HG02943 (cell line): ENCODE results near the gene ASPRV1.
A peak's percentile ranks its signal among the peaks of the same experiment; 100 is the strongest.
"Not testable (repeated sequence)": the region's sequence is repeated elsewhere in the genome, so short reads cannot be mapped to it uniquely, and the experiment has no call there.

Experiments used
- ATAC-seq: cut with Tn5 transposase; IDR thresholded peaks from one replicate; pipeline ENCODE4 v1.9.1; 2021; ENCODE audit warnings: mild to moderate bottlenecking, low read depth, moderate library complexity; ENCODE audit not compliant: unreplicated experiment

ASPRV1 gene

DNA sequence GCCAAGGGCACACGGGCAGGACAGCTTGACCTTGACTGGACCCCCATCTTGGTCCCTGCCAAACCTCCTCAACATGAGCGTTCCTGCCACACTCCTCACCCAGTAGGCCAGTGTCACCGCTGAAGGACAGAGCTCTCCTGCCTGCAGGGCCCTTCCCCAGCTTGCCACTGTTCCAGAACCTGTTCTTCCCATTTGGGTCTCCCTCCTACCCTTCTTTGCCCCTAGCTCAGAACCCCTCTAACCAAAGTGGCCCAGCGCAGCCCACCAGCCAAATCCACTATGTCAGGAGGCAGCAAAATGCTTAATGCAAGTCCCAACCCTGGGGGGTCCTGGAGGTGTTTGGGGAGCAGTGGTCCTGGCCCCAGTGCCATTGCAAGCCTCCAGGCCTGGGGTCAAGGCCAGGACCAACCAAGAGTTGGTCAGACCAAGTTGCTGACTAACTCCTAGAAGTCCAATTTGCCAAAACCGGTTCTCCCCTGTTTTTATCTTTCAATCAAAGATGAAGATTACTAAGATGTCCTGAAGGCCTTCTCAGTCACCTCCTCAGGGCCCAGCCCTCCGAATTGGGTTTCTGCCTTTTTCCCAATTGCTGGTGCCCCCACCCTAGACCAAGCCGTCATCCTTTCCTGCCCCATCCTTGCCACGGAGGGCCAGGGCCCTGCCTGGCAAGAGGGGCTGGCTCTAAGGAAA, 4.5 kb upstream of the ASPRV1 start:
- ATAC-seq = no peak

DNA sequence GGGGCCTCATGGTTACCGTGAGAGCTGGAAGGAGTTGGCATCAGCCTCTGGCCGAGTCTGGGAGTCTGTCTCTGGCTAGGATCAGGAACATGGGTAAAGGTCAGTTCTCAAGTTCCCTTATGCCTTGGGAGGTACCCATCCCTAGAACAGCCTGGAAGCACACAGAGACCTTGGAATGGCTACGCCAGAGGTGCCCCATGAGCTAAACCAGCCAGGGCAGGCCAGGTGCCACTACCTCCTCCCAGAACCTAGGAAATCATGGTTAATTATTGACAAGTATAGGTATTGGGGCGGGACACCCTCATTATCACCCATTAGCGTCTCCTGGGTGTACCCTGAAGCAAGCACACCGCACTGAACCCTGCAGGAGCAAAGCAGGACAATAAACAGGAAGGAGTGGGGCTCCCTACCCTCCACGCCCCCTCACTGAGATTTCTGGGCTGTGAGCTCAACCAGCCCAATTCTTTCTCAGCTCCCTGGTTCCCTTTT, 3.0 kb upstream of the ASPRV1 start:
- no peak for ATAC-seq

DNA sequence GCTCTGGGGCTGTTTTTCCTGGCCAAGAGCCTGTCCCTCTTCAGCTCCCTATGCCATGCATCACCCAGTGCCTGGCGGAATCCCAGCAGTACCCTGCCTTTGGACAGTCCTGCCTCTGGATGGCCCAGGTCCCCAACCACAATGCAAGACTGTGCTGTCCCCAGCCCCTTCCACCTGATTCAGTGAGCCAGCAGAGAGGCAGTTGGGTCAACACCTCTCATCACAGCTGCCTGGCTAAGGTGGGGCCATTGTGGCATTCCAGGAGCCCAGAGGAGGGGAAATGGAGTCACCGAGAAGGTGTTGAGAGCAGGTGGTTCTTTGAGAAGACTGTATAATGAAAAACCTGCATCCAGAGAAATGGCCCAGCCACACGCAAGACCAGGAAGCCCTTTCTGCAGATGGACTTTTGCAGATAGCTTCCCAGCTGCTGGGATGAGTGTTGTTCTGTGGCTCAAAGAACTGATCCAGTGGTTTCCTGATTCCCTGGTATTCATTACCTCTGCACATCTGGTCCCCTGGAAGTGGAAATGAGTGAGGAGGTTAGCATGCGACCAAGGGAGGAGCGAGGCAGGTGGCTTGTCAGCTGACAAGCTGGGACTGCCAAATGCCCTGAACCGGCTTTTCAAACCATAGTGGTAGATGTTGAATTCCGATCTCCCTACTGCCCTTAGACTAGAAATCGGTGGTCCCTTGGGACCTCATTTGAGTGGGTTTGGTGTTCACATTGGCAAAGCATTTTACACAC, 1.7 kb upstream of the ASPRV1 start:
- ATAC-seq = no peak

DNA sequence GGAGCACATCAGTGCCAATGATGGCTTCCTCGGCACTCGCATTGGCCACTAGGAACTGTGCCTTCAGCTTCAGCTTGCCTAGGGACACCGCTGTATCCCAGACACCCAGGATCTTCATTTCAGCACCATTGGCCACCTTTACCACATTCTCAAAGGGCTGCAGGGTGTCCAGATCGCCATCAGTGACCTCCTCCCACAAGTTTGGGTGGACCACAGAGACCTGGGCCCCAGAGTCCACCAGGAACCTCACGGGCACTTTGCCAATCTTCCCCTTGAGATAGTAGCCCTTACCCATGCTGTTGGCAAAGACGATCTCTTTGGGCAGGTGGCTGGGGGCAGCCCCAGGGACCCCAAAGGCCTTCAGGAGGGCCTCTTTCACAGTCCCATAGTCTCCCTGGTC, 610 bp downstream of the ASPRV1 start:
- ATAC-seq = no peak

DNA sequence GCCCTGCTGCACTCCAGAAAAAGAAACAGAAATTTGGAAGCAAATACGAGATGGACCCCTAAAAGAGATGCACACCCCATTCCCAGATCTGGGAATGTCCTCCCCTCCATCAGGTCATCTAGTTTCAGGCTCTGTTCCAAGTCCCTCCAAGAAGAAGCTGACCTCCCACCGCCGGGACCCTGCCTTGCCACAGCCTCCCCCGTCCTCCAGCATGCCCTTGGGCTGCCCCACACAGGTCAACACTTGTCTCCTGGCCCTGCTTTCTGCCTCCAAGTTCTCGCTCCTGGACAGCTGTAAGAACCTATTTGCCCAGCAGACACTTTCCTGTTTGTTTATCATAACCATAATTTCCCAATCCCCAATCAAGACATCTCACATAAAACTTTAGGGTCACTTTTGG, 2.0 kb downstream of the ASPRV1 start:
- no peak for ATAC-seq

DNA sequence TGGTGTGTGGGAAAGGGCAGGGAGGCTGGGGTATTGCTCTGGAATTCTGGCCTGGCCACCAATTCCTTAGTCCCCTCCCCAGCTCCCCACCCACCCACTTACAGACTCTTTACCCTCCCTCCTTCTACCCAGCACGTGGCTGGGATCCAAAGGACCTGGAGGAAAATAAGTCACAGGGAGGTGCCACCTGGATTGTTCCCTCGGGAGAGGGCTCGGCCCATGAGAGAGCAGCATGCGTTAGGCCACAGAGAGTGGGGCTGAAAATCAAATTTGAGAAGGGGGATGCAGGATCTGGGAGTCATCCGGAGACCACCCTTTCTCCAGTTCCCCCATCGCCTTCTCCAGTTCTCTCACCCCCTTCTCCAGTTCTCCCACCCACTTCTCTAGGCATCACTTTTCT, 3.0 kb downstream of the ASPRV1 start:
- ATAC-seq = no peak

DNA sequence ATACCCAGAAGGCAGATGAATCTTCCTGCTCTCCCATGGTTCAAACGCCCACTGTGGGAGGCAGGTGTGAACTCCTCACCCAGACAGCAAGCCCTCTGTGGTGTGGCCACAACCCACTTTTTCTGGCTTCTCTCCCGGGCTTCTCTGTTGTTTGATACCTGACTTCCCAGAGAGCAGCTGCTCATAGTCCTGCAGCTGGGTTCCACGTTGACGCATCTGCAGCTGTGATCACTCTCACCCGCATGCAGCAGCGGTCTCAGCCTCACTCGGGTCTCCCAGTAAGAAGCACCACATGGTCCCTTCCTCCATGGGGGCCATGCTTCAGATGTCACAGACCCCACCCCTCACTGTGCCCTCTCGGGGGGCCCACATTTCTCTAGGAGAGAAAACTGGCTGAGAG, 3.5 kb downstream of the ASPRV1 start:
- no peak for ATAC-seq

DNA sequence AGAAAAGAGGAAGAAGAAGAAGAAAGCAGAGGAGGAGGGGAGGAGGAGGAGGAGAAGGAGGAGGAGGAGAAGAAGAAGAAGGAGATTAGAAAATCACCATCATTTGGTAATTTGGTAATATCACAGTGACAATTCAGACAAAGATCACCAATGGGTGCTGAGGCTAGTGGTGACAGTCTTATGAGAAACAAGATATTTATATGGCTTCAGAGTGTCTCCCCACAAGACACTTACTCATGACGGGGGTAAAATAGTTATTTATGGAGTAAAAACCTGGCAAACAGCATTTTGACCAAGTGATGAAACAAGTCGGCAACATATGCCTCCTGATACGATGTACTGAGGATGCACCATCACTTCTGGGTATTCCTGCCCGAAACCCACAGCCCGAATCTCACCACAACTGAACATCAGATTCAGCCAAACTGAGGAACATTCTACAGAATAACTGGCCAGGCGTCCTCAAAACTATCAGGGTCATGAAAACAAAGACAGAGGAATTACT, 4.9 kb downstream of the ASPRV1 start:
- no peak for ATAC-seq

DNA sequence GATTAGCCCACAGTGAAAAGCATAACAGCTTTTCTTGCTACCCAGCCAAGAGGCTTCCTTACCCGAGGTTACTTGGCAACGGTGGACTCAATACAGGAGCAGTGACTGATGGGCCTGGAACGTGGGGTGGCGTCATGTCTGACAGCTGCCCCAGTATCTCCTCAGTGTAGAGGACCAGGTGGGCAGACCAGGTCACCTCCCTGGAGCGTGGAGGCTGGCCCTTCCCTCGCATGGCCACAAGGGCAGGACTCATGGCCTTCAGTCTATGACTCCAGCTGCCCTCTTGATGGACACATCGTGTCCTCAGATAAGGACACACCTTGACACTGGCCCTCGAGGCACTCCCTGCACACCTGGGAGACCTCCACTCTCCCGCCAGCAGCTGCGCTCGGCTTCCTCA, 6.4 kb downstream of the ASPRV1 start:
- ATAC-seq = no peak

DNA sequence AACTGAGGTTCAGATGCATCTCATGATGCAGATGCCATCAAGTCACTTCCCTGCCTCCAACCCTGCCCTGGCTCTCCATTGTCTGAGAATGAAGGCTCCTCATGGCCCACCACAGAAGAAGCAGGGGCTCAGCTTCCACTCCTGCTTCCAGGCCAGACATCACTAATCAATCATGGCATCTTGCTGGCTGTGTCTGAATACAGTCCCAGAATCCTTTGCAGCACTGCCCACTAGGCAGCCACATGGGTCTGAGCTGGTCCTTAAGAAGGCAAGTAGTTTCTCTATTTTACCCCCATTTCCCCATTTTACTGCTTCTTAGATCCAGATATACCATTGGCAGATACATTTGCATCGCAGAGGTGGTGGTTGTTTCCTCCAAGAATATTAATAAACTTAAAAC, 7.3 kb downstream of the ASPRV1 start:
- ATAC-seq = no peak

DNA sequence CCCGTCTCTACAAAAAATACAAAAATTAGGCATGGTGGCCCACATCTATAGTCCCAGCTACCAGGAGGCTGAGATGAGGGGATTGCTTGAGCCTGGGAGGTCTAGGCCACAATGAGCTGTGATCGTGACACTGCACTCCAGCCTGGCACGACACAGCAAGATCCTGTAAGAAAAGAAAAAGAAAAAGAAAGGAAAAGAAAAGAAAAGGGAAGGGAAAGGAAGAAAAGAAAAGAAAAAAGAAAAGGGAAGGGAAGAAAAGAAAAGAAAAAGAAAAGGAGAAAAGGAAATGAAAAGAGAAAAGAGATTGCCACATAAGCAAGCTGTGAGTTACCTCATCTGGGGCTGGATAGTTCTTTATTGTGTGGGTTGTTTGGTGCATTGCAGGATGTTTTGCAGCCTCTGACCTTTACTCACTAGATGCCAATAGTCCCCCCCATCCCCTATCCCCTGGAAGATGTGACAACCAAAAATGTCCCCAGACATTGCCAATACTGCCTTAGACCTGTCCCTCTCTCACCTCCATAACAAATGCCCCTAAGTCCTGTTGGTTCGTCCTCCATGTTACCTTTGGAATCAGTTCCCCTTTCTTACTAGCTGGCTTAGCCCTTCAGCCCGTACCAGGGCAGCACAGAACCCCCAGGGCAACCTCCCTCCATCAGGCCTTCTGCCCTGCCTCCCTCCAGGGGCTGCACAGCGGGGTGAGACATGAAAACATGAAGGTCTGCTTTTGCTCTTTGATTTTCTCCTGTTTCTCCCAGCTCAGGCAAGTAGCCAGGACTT, 8.9 kb downstream of the ASPRV1 start:
- ATAC-seq = no peak

DNA sequence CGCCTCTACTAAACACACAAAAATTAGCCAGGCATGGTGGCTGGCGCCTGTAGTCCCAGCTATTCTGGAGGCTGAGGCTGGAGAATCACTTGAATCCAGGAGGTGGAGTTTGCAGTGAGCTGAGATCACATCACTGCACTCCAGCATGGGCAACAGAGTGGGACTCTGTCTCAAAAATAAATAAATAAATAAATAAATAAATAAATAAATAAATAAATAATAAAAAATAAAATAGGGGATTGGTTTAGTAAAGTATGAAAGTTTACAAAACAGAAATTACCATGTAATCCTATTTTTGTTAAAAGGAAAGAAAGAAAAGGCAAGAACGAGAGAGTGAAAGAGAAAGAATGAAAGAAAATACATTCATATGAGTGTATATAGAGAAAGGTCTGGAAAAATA, 10.8 kb downstream of the ASPRV1 start:
- ATAC-seq = not testable (repeated sequence)

DNA sequence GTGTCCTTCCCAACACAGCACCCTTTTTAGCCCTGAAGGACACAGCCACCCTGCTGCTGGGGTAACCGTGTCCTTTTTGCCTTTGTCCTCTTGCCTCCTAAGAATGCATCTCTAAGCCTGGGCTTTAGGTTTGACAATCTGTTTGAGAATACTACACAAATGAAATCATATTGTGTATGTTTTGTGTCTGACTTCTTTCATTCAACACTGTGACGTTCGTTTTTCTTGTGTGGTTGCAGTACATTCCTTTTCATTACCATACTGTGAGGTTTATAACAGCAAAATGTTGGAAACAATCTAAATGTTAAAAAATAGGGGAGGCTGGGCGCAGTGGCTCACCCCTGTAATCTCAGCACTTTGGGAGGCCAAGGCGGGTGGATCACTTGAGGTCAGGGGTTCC, 11.2 kb downstream of the ASPRV1 start:
- ATAC-seq = no peak

DNA sequence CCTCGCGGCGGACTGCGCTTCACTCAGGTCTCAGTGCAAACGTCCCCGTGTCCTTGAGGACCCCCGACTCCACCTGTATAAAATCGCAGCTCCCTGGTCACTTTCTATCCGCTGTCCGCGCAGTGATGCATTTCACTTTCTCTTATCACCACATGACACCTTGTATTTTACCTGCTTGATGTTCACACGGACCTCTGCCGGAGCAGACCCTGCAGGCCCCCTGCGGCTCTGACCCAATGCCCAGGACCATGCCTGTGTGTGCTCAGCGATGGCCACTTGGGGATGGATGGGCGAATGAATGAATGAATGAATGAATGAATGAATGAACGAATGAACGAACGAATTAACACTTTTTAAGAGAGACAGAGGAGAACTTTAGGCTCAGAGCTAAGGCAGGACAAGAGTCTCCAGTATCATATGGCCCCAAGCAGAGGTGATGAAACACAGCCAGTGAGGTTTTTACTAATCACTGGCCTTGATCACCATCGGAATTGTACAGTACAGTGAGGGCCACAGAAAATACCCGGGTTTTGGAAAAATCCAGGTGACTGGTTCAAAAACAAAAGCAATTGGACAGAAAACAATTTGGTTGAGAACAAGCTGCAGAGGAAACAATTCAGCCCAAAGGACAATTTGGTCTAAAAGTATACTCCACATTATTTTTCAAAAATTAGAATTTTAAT, 12.3 kb downstream of the ASPRV1 start:
- no peak for ATAC-seq

DNA sequence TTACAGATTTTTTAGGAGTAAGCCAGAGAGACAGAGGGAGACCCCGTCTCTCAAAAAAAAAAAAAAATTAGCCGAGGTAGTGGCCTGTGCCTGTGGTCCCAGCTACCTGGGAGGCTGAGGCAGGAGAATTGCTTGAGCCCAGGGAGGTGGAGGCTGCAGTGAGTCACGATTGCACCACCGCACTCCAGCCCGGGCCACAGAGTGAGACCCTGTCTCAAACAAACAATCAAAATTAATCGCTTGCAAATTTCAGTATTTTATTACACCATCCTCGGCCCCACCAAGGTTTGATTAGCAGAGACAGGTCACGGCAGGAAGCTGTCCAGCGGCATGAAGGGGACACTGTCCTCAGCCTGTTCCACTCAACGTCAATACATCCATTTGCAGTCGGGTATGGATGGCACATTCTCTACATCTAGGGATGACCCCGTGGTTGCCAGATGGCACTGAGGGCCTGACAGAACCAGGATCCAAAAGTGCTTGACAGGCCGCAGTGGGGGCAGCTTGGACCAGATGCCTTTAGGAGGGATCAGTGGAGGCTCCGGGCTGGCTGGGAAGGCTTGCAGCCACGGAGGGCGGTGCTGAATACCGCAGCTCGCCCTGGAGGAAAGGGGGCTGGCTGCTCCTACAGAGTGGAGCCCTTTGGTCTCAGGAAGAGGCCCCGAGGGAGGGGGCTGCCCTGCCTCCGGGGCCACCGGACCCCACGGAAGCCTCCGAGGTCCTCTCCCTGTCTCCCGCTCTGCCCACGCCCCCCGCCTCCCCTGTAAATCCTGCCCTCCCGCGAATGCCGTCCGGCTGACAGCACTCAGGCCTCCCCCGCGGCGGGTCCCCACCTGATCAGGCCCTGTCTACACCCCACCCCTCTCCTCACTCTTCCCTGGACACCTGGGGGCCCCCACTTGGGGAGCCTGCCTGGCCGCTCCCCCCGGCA, 13.1 kb downstream of the ASPRV1 start:
- no peak for ATAC-seq

DNA sequence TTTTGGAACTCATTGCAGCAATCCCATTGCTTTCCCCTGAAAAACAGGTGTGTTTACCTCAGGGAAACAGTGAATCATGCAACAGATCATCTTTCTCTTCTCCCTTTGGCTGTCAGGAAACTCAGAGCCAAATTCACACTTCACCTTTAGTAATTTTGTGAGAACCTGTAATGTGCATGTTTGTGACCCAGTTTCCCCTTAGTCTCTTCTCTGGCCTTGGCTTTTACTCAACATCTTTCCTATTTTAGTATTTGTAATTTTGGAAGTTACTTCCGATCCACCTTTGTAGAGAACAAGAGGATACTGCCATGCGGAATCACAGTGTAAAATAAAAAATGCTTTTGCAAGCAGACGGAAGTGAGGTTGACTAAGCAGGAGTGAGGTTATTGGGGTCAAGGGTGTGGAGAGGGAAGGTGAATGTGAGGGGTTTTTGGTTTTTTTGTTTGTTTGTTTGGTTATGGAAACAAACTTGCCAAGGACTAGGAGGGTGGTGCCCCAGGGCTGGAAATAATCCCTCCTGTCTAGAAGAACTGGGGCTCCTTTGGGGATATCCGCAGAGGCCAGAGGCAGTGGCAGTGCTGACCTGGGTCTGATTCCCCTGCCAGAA, 14.0 kb downstream of the ASPRV1 start:
- ATAC-seq = no peak

DNA sequence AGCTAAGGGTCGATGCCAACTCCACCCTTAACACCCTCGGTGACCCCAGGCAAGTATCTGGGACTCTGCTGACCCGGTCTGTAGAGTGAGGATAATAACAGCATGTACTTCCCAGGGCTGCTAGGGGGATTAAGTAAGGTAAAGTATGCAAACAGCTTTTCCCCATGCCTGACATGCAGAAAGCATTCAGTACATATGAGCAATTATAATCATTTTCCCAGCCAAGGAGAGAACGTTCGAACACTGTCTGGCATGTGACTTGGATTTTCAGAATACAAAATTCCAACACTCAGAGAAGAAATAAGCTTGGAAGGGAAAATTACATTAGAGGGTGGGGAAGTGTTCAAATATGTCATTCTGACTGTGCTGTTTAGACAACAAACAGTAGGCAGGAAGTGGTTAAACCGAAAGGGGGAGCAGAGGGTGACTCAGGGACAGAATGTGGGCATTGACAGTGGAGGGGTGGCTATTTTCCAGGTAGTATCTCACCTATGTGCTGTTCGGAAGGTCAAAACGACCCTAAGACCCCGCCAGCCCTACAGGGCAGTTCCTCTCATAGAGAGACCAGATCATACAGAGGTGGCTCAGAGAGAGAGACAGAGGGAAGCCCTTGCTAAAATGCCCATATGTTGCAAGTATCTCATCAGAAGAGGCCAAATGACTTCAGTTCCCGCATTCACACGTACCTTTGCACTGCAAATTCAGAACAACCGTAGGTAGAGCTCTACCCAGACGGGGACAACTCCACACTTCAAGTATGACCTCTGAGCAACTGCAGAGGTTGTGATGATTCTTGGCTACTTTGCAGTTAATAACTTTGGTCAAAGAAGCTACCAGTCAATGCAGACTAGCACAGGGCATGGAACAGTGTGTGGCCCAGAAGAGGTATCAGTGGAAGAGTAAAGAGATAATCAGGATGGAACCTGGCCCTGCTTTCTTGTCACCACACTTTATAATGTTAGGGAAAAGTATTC, 14.8 kb downstream of the ASPRV1 start:
- ATAC-seq = peak; percentile 70

DNA sequence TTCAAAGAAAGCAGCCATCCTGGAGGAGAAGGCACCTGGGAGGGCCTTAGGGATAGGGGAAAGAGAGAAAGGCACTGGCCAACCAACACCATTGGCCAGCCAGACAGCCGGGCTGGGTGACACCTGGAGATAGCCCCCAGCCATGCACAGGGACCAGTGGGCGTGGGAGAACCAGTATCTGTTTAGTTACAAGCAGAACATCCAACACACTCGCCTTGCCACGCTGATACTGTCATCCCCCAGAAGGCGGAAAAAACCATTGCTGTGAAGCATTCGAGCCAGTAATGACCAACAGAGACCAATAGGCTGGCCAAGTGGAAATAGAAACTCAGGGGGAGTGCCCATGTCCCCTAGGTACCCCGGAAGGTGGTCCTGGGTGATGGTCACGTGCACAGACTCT, 15.5 kb downstream of the ASPRV1 start:
- no peak for ATAC-seq
